CD4-positive, alpha-beta T cell (primary cell): ENCODE results near the gene RPS27L. TPM values are rescaled to one million over a fixed set of nuclear protein-coding genes. Genes with fewer than 3 reads are reported as not detected.

Experiments
- ATAC-seq: fragments of 200-7000 bp; cut with Tn5 transposase; one replicate; pipeline ENCODE4 v1.10.0; 2022; ENCODE audit warnings: mild to moderate bottlenecking; ENCODE audit not compliant: poor library complexity
- CTCF ChIA-PET: fragments of 350-600 bp; sonication (Branson Sonifier 250); formaldehyde crosslinking; loops from one replicate; lab custom pipeline; 2021; ENCODE audit warnings: antibody characterized with exemption, inconsistent platforms; lab: Charles Lee
- POLR2A ChIA-PET: fragments of 350-600 bp; sonication (Branson Sonifier 250); formaldehyde crosslinking; loops from one replicate; lab custom pipeline; 2021; ENCODE audit warnings: antibody characterized with exemption, inconsistent platforms; lab: Charles Lee
- DNase-seq, 14 experiments: peaks; one replicate each; pipeline ENCODE4 v3.0.0-alpha.2; 2013 to 2020; ENCODE audit warnings: mixed read lengths in 2 of 14
- H3K27ac ChIP-seq, 2 donors: one replicate each; pipeline versions ENCODE4 v1.5.1 to v1.7.0; 2013; ENCODE audit warnings: low read length in 2 of 2, low read depth in 1 of 2, mild to moderate bottlenecking in 1 of 2
- H3K27me3 ChIP-seq, 2 experiments: 1 replicate in 1 of 2; 2 replicates in 1 of 2; pipeline versions ENCODE4 v1.6.1 to v1.7.0; 2013; ENCODE audit warnings: low read length in 2 of 2, control low read depth in 1 of 2, mild to moderate bottlenecking in 1 of 2, moderate library complexity in 1 of 2; ENCODE audit not compliant: insufficient read depth in 2 of 2, control insufficient read depth in 1 of 2
- H3K36me3 ChIP-seq: one replicate; pipeline ENCODE4 v1.6.1; 2013; ENCODE audit warnings: low read length, control low read depth; ENCODE audit not compliant: insufficient read depth
- H3K4me1 ChIP-seq: one replicate; pipeline ENCODE4 v1.6.1; 2013; ENCODE audit warnings: low read length, control low read depth; ENCODE audit not compliant: insufficient read depth
- H3K4me3 ChIP-seq: one replicate; pipeline ENCODE4 v1.5.1; 2013; ENCODE audit warnings: mild to moderate bottlenecking, low read length, moderate library complexity
- H3K9me3 ChIP-seq, 2 experiments: 1 replicate in 1 of 2; 2 replicates in 1 of 2; pipeline versions ENCODE4 v1.6.1 to v1.7.0; 2013; ENCODE audit warnings: low read length in 2 of 2, mild to moderate bottlenecking in 2 of 2, control low read depth in 1 of 2, moderate library complexity in 1 of 2; ENCODE audit not compliant: control insufficient read depth in 1 of 2, insufficient read depth in 1 of 2
- H3K27ac Mint-ChIP-seq: one replicate; pipeline ENCODE4 v1.8.0; 2020; ENCODE audit warnings: mixed read lengths
- H3K27me3 Mint-ChIP-seq: one replicate; pipeline ENCODE4 v1.8.0; 2021; ENCODE audit warnings: mixed read lengths
- H3K36me3 Mint-ChIP-seq: one replicate; pipeline ENCODE4 v1.8.0; 2021; ENCODE audit warnings: low read depth, mixed read lengths
- H3K4me1 Mint-ChIP-seq: one replicate; pipeline ENCODE4 v1.8.0; 2021; ENCODE audit warnings: low read depth, mixed read lengths
- H3K4me3 Mint-ChIP-seq: one replicate; pipeline ENCODE4 v1.8.0; 2020; ENCODE audit warnings: mild to moderate bottlenecking, mixed read lengths
- H3K9me3 Mint-ChIP-seq: one replicate; pipeline ENCODE4 v1.8.0; 2020; ENCODE audit warnings: mixed read lengths
- intact Hi-C, 2 experiments: fragments of 100-400 bp; cut with DNase I in 1 of 2; cut with micrococcal nuclease in 1 of 2; formaldehyde crosslinking; loops; one replicate each; pipeline versions ENCODE4 v1.15.1 to v1.9.0; 2023 to 2025; cut with DNase I, micrococcal nuclease
- total RNA-seq, 174 experiments: library from RNA in 2 of 174; stranded (reverse) in 2 of 174; gene quantifications; one replicate each; pipeline ENCODE4 v1.2.3 and lab custom pipeline; 2021 to 2026
- TF ChIP-seq, protein P1 (sequence below): fragments of 200-600 bp; IDR thresholded peaks from one replicate; pipeline ENCODE4 v1.8.0; 2022; ENCODE audit warnings: antibody characterized with exemption, mild to moderate bottlenecking

The RPS27L gene
- total RNA-seq, 2 experiments from 2014 or later: 40.0 to 43.1 TPM

DNA sequence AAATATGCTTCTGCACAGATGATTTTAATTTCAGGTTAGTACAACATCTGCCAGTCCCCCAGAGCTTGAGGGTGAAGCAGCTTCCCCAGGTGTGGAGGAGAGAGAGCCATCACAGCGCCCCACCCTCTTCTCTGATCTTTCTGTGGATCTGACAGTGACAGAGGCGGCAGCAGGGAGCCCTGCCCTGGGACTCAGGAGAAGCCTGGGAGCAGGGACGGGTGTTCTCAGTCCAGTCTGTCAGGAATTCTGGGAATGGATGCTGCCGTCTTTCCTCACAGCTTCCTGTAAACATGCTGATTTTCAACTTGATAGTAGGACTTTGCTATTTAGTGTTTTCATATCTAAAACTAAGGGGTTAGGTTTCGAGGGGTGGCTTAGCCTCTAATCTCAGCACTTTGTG, 20.8 kb upstream of the RPS27L start:
- Histone ChIP-seq H3K27ac (no peak overlapping the region), H3K4me1 (no peaks in the 10 kb centered on the region), H3K9me3 (no peaks in the 10 kb centered on the region), H3K36me3 (no peaks in the 10 kb centered on the region), H3K4me3 (no peak overlapping the region), H3K27me3 (no peaks in the 10 kb centered on the region)
- no peak for DNase-seq
- no peaks in the 10 kb centered on the region for H3K9me3 Mint-ChIP-seq
- no peak overlapping the region for H3K4me3 Mint-ChIP-seq
- no peaks in the 10 kb centered on the region for H3K36me3 Mint-ChIP-seq
- intact Hi-C loops: no loop called here
- CTCF ChIA-PET: no interaction called here
- H3K27me3 Mint-ChIP-seq: no peaks in the 10 kb centered on the region
- TF ChIP-seq, protein P1, sequence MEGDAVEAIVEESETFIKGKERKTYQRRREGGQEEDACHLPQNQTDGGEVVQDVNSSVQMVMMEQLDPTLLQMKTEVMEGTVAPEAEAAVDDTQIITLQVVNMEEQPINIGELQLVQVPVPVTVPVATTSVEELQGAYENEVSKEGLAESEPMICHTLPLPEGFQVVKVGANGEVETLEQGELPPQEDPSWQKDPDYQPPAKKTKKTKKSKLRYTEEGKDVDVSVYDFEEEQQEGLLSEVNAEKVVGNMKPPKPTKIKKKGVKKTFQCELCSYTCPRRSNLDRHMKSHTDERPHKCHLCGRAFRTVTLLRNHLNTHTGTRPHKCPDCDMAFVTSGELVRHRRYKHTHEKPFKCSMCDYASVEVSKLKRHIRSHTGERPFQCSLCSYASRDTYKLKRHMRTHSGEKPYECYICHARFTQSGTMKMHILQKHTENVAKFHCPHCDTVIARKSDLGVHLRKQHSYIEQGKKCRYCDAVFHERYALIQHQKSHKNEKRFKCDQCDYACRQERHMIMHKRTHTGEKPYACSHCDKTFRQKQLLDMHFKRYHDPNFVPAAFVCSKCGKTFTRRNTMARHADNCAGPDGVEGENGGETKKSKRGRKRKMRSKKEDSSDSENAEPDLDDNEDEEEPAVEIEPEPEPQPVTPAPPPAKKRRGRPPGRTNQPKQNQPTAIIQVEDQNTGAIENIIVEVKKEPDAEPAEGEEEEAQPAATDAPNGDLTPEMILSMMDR: no peak
- no peak for ATAC-seq
- POLR2A ChIA-PET: no interaction called here
- H3K4me1 Mint-ChIP-seq: no peaks in the 10 kb centered on the region
- no peak overlapping the region for H3K27ac Mint-ChIP-seq

DNA sequence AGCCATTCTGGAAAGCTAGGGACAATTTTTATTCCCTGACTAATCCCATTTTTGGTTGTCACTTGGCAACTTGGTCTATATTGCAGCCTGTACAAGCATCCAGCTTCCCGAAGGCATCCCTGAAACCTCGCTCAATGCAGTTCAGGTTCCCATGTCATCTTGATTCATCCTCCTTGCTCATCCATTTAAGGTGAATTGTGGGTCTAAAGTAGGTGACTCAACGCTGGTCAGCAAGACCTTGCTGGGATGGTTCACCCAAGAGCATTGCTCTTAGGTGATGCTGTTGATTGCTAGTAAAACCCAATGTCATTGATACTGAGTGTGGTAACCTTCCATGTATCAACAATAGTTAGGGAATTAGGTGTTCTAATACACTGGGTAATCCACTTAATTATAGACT, 19.0 kb upstream of the RPS27L start:
- Histone ChIP-seq H3K4me3 (no peak overlapping the region), H3K36me3 (no peaks in the 10 kb centered on the region), H3K27ac (no peak overlapping the region), H3K4me1 (no peaks in the 10 kb centered on the region), H3K9me3 (no peaks in the 10 kb centered on the region), H3K27me3 (no peaks in the 10 kb centered on the region)
- Mint-ChIP-seq H3K27me3 (no peaks in the 10 kb centered on the region), H3K9me3 (no peaks in the 10 kb centered on the region), H3K4me3 (no peak overlapping the region), H3K27ac (no peak overlapping the region), H3K36me3 (no peaks in the 10 kb centered on the region), H3K4me1 (no peaks in the 10 kb centered on the region)
- TF ChIP-seq, protein P1: no peak
- no peak for ATAC-seq
- no peak for DNase-seq
- POLR2A ChIA-PET: no interaction called here
- intact Hi-C loops: no loop called here
- CTCF ChIA-PET: no interaction called here

- DNase-seq (no peak), ATAC-seq (no peak)
- TF ChIP-seq, protein P1: no peak
- Mint-ChIP-seq H3K27ac (no peak overlapping the region), H3K4me1 (no peaks in the 10 kb centered on the region), H3K9me3 (no peaks in the 10 kb centered on the region), H3K4me3 (no peak overlapping the region), H3K36me3 (no peaks in the 10 kb centered on the region), H3K27me3 (no peaks in the 10 kb centered on the region)
- CTCF ChIA-PET: interaction anchor here (0.6 kb wide), 1 partner anchor 11 kb away, joined by 3 read pairs; no protein-coding TSS in a partner anchor
- intact Hi-C loops: no loop called here
- Histone ChIP-seq H3K36me3 (no peaks in the 10 kb centered on the region), H3K4me1 (no peaks in the 10 kb centered on the region), H3K27me3 (no peaks in the 10 kb centered on the region), H3K9me3 (no peaks in the 10 kb centered on the region), H3K27ac (no peak overlapping the region), H3K4me3 (no peak overlapping the region)
- POLR2A ChIA-PET: interaction anchor here (1.7 kb wide), 1 partner anchor 16 kb away, joined by 5 read pairs; the partner anchor contains the start of gene RPS27L
Observed at GRCh38 chr15:63172851-63173451, 15.7 kb upstream of the RPS27L start.
